GM23248 (cell line): ENCODE measurements around the gene LILRA6.

Experiments
- EZH2 ChIP-seq: fragments of 200-600 bp; sonication (generic); IDR thresholded peaks from 2 replicates; pipeline ENCODE4 v1.6.1; 2018; ENCODE audit warnings: antibody characterized with exemption, mild to moderate bottlenecking; ENCODE audit not compliant: insufficient read depth, poor library complexity, severe bottlenecking
- EZH2phosphoT487 ChIP-seq: fragments of 200-600 bp; sonication (generic); IDR thresholded peaks from 2 replicates; pipeline ENCODE4 v1.6.1; 2018; ENCODE audit warnings: antibody characterized with exemption, moderate library complexity, mild to moderate bottlenecking, low read depth; ENCODE audit not compliant: insufficient read depth

GRCh38 chr19:54203151-54203611, 39.4 kb downstream of the LILRA6 start:
- TF ChIP-seq EZH2phosphoT487: no peak
- no peak for TF ChIP-seq EZH2
